Testis (tissue), 3 donors: ENCODE results near the gene RHOH. TPM values are rescaled to one million over a fixed set of nuclear protein-coding genes. Genes with fewer than 3 reads are reported as not detected.

Source experiments
- DNase-seq: peaks from one replicate; pipeline ENCODE4 v3.0.0-alpha.2; 2019
- H3K27ac ChIP-seq, 2 donors: fragments of 200-600 bp; sonication (generic); one replicate each; pipeline ENCODE4 v1.5.1; 2019
- H3K27me3 ChIP-seq: fragments of 200-600 bp; sonication (generic); one replicate; pipeline ENCODE4 v1.5.1; 2019
- H3K36me3 ChIP-seq: fragments of 200-600 bp; sonication (generic); one replicate; pipeline ENCODE4 v1.5.1; 2017; ENCODE audit warnings: low read depth; ENCODE audit errors: missing control alignments
- H3K4me1 ChIP-seq: fragments of 200-600 bp; sonication (generic); one replicate; pipeline ENCODE4 v1.5.1; 2019
- H3K4me3 ChIP-seq, 2 donors: fragments of 200-600 bp; sonication (generic); one replicate each; pipeline ENCODE4 v1.5.1; 2017 to 2019
- H3K9me3 ChIP-seq: fragments of 200-600 bp; sonication (generic); one replicate; pipeline ENCODE4 v1.5.1; 2017
- POLR2A ChIP-seq: fragments of 450-650 bp; IDR thresholded peaks from one replicate; pipeline ENCODE4 v1.6.1; 2017; ENCODE audit warnings: antibody characterized with exemption, mild to moderate bottlenecking, moderate library complexity
- WGBS, 2 donors: methylation state at CpG; one replicate each; pipeline ENCODE4 v1.1.5; 2018; 5-methylcytosine and 5-hydroxymethylcytosine counted together
- intact Hi-C: fragments of 100-400 bp; cut with DNase I; formaldehyde crosslinking; loops from one replicate; pipeline ENCODE4 v1.15.1; 2023; ENCODE audit warnings: low total_unique reads
- polyA plus RNA-seq: library from polyadenylated mRNA; stranded (reverse); fragments of 350-450 nt; fragmentation: Illumina TruSeq; extraction: RNeasy Lipid Tissue Mini Kit (QIAGEN cat#74804); gene quantifications from one replicate; pipeline ENCODE4 v1.2.3, GENCODE V29; 2014; ENCODE audit warnings: low read depth, low replicate concordance; ENCODE audit not compliant: insufficient read depth
- total RNA-seq, 2 donors: library from RNA; depleted of rRNA; stranded (reverse); fragments of >200 nt; gene quantifications; one replicate each; pipeline ENCODE4 v1.2.3, GENCODE V29; 2016
- TF ChIP-seq, protein P1 (sequence below), 3 experiments: fragments of 450-650 bp in 2 of 3; fragments of 200-600 bp in 1 of 3; sonication (generic) in 1 of 3; IDR thresholded peaks; one replicate each; pipeline ENCODE4 v1.5.1; 2016 to 2019; ENCODE audit warnings: antibody characterized with exemption in 3 of 3, mild to moderate bottlenecking in 2 of 3, moderate library complexity in 1 of 3

RHOH gene
- total and polyA plus RNA-seq, 3 donors from 2014 or later = 0.39 to 2.5 (median 1.2) TPM

DNA sequence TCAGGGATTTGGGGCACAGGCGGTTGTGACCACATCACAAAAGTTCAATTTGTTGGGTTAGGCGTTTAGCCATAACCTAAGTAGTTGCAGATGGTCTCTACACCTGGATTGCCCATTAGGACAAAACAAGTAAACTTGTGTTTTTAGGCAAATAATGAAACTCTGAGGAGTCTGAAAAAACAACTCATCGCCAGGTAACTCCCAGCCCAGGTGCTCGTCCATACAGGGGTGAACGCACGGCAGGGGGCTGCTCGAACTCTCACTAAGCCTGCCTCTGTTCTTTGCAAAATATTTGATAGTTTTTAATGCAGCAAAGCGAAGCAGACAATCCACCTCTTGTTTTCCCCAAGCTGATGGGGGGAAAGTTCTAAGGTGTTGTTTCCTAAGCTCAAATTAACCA, 559 bp upstream of the RHOH start:
- WGBS, 2 donors = 86 to 90% methylated on average over 8 of the region's 8 CpGs
- no peaks in the 10 kb centered on the region for H3K4me1 ChIP-seq
- H3K4me3 ChIP-seq = no peak overlapping the region
- intact Hi-C loops = no loop called here
- H3K36me3 ChIP-seq = no peaks in the 10 kb centered on the region
- TF ChIP-seq, protein P1, sequence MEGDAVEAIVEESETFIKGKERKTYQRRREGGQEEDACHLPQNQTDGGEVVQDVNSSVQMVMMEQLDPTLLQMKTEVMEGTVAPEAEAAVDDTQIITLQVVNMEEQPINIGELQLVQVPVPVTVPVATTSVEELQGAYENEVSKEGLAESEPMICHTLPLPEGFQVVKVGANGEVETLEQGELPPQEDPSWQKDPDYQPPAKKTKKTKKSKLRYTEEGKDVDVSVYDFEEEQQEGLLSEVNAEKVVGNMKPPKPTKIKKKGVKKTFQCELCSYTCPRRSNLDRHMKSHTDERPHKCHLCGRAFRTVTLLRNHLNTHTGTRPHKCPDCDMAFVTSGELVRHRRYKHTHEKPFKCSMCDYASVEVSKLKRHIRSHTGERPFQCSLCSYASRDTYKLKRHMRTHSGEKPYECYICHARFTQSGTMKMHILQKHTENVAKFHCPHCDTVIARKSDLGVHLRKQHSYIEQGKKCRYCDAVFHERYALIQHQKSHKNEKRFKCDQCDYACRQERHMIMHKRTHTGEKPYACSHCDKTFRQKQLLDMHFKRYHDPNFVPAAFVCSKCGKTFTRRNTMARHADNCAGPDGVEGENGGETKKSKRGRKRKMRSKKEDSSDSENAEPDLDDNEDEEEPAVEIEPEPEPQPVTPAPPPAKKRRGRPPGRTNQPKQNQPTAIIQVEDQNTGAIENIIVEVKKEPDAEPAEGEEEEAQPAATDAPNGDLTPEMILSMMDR (IDR thresholded peaks at IDR 0.05) = no peak
- TF ChIP-seq POLR2A = no peak
- DNase-seq = no peak
- H3K27me3 ChIP-seq = no peaks in the 10 kb centered on the region
- H3K27ac ChIP-seq = no peak overlapping the region
- no peaks in the 10 kb centered on the region for H3K9me3 ChIP-seq

DNA sequence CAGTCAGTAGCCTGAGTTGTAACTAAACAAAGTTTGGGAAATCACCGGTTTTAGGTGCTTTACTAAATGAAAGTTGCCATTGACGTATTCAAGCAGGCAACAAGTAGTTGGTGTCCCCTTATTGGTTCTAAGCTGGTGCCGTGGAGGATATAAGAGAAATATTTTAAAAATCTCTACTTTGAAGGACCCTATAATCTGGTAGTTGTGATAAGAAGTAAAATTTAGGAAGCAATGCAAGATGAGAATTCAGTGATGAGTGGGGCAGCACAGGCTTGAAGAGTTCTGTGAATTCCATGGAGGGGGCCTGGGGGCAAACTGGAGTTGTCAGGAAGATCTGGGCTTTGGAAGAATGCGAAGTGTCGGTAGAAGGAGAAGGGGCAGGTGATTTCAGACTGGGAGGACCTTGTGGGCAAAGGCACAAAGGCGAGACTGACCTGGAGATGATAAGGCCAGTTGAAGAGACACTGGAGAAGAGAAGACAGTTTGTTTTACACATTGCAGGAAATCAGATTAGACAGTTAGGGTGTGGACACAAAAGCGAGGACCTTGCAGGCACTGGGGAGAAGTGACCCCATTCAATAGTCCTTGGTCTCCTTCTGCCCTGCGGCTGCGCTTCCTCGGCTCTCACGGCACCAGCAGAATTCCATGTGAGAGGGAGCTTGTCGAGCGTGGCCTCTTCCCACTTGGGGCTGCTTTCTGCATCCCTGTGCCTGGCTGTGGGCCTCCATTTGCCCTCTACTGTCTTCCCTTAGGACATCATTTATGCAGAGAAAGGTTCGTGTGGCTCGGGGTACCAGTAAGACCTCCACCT, 1.3 kb downstream of the RHOH start:
- no peak for TF ChIP-seq POLR2A
- TF ChIP-seq, protein P1 (IDR thresholded peaks at IDR 0.05) = no peak
- H3K27ac ChIP-seq = no peak overlapping the region
- H3K27me3 ChIP-seq = no peaks in the 10 kb centered on the region
- no peak for DNase-seq
- intact Hi-C loops = no loop called here
- H3K9me3 ChIP-seq = no peaks in the 10 kb centered on the region
- H3K36me3 ChIP-seq = no peaks in the 10 kb centered on the region
- H3K4me3 ChIP-seq = no peak overlapping the region
- no peaks in the 10 kb centered on the region for H3K4me1 ChIP-seq
- WGBS, 2 donors = 82 to 86% methylated on average over 15 of the region's 15 CpGs

DNA sequence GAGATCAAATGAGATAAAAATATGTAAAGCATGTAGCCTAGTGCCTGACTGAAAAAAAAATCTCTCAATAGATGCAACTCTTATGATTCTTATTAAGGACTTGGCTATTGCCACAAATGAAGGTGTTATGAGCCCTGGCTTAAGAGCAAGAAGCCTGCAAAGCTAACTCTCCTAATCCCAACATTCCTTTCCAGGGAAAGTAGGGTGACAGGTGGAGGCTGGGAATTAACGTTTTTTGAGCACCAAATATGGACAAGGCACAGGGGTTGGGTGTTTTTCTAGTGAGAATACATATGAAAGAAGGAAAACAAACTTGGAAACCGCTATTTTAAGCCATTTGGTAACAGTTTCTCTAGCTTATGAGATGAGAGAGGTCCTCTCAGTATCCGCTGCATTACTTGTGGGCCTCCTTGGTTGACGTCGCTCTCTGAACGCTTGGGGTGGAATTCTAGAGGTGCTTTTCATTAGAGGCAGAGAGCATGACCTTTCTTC, 2.4 kb downstream of the RHOH start:
- TF ChIP-seq, protein P1 (IDR thresholded peaks at IDR 0.05) = no peak
- no peak for TF ChIP-seq POLR2A
- Histone ChIP-seq H3K27ac (no peak overlapping the region), H3K4me1 (no peaks in the 10 kb centered on the region), H3K4me3 (no peak overlapping the region), H3K36me3 (no peaks in the 10 kb centered on the region), H3K9me3 (no peaks in the 10 kb centered on the region), H3K27me3 (no peaks in the 10 kb centered on the region)
- 82 to 83% methylated on average over 6 of the region's 6 CpGs for WGBS, 2 donors
- no peak for DNase-seq
- intact Hi-C loops = no loop called here

DNA sequence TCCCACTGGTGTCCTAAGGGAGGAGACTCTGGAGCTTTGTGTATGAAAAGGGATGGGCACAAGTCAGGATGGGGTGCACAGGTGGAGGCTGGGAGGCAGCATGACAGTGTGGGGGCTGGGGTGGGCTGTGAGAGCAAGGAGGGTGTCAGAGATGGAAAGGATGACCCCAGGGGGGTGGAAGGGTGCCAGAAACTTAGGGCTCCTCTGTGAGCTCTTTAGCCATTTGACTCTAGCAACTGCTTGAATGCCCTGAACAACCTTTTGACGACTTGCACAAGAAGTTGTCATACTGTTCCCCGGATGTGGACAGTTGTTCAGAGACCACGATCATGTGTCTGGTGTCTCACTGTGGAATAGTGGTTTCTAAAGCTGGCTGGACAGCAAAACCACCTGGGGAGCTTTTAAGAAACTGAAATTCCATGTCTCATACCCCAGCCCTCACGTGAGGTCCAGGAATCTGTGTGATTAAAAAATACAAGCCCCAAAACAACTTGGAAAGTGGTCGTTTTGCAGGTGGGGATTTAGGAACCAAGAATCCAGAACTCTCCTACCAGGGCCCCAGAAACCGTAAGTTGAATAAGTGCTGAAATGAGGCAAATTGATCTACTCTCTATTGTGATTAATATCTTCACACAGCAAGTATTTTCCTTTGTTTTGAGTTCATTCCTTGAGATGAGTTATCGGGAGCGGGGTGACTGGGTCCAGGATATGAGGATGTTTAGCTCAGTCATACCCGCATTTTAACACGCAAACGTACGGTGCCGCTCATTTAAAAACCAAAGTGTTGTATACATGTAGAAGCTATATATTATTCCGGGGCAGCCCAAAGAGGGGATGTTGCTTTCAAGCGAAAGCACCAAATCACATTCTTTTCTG, 3.4 kb downstream of the RHOH start:
- DNase-seq = no peak
- Histone ChIP-seq H3K9me3 (no peaks in the 10 kb centered on the region), H3K27ac (no peak overlapping the region), H3K36me3 (no peaks in the 10 kb centered on the region), H3K27me3 (no peaks in the 10 kb centered on the region), H3K4me3 (peak overlapping the region in 1 of 2 donors; percentile 6), H3K4me1 (no peaks in the 10 kb centered on the region)
- TF ChIP-seq, protein P1 (IDR thresholded peaks at IDR 0.05) = no peak
- no peak for TF ChIP-seq POLR2A
- intact Hi-C loops = no loop called here
- 51 to 59% methylated on average over 15 of the region's 15 CpGs for WGBS, 2 donors
